PFSK-1 (cell line): ENCODE data around the gene MEGF9.

Source experiments
- FOXP2 ChIP-seq: optimal IDR thresholded peaks from 2 replicates; pipeline ENCODE3; 2011; ENCODE audit warnings: borderline replicate concordance, control low read depth, inconsistent platforms; ENCODE audit not compliant: insufficient read depth; ENCODE audit errors: extremely low read length, extremely low read depth
- POLR2AphosphoS5 ChIP-seq: IDR thresholded peaks from 2 replicates; pipeline ENCODE4 v1.6.1; 2012; ENCODE audit warnings: low read depth, mild to moderate bottlenecking, control low read depth, low read length, moderate library complexity
- REST ChIP-seq, 2 experiments: IDR thresholded peaks; 2 replicates each; pipeline versions ENCODE4 v1.6.1 to v1.8.0; 2011 to 2012; ENCODE audit warnings: low read depth in 2 of 2, low read length in 2 of 2, control low read depth in 1 of 2, inconsistent platforms in 1 of 2, mild to moderate bottlenecking in 1 of 2, moderate library complexity in 1 of 2; ENCODE audit not compliant: insufficient read depth in 1 of 2
- SIN3A ChIP-seq: IDR thresholded peaks from 2 replicates; pipeline ENCODE4 v1.6.1; 2012; ENCODE audit warnings: mild to moderate bottlenecking, low read length, moderate library complexity, borderline replicate concordance; ENCODE audit not compliant: insufficient read depth
- TAF1 ChIP-seq: IDR thresholded peaks from 2 replicates; pipeline ENCODE4 v1.6.1; 2012; ENCODE audit warnings: low read length, control low read depth, borderline replicate concordance; ENCODE audit not compliant: insufficient read depth

The MEGF9 gene

GRCh38 chr9:120723565-120723964, 9.3 kb upstream of the MEGF9 start:
- no peak for TF ChIP-seq POLR2AphosphoS5
- TF ChIP-seq REST (IDR thresholded peaks at IDR 0.05; ENCODE audit: insufficient read depth in 1 of 2, low read depth in 2 of 2, low read length in 2 of 2), result no peak
- TF ChIP-seq TAF1, result no peak
- TF ChIP-seq SIN3A, result no peak
- no peak for TF ChIP-seq FOXP2

- TF ChIP-seq SIN3A, result no peak
- no peak for TF ChIP-seq TAF1
- TF ChIP-seq POLR2AphosphoS5, result no peak
- TF ChIP-seq FOXP2, result no peak
- TF ChIP-seq REST (IDR thresholded peaks at IDR 0.05; ENCODE audit: insufficient read depth in 1 of 2, low read depth in 2 of 2, low read length in 2 of 2), result no peak
These were observed 6.1 kb upstream of the MEGF9 start for GRCh38 chr9:120720404-120720803.

GRCh38 chr9:120718316-120718715, 4.0 kb upstream of the MEGF9 start:
- TF ChIP-seq SIN3A (no peak), REST (IDR thresholded peaks at IDR 0.05; ENCODE audit: insufficient read depth in 1 of 2, low read depth in 2 of 2, low read length in 2 of 2) (no peak), TAF1 (no peak), POLR2AphosphoS5 (no peak), FOXP2 (no peak)

GRCh38 chr9:120717176-120717575, 2.9 kb upstream of the MEGF9 start:
- TF ChIP-seq POLR2AphosphoS5 (no peak), TAF1 (no peak), REST (IDR thresholded peaks at IDR 0.05; ENCODE audit: insufficient read depth in 1 of 2, low read depth in 2 of 2, low read length in 2 of 2) (no peak), FOXP2 (no peak), SIN3A (no peak)

GRCh38 chr9:120716483-120716882, 2.2 kb upstream of the MEGF9 start:
- TF ChIP-seq TAF1, result no peak
- no peak for TF ChIP-seq REST (IDR thresholded peaks at IDR 0.05; ENCODE audit: insufficient read depth in 1 of 2, low read depth in 2 of 2, low read length in 2 of 2)
- no peak for TF ChIP-seq POLR2AphosphoS5
- no peak for TF ChIP-seq SIN3A
